Measurements from ENCODE around the gene RPL19.

- no peak for TF ChIP-seq EZH2 (IDR thresholded peaks at IDR 0.05; ENCODE audit: insufficient read depth, poor library complexity, severe bottlenecking)
- TF ChIP-seq EZH2phosphoT487 (IDR thresholded peaks at IDR 0.05; ENCODE audit: insufficient read depth, low read depth): no peak
Observed at GRCh38 chr17:39231091-39231561, 31.0 kb downstream of the RPL19 start.

All from GM23248 (cell line).